Breast epithelium (tissue), 4 donors: Measurements from ENCODE around the gene MAD2L2. TPM values are rescaled to one million over a fixed set of nuclear protein-coding genes. Genes with fewer than 3 reads are reported as not detected.

Experiments used
- DNase-seq, 2 donors: peaks; one replicate each; pipeline ENCODE4 v3.0.0-alpha.2; 2019; ENCODE audit warnings: low spot score in 2 of 2
- H3K27ac ChIP-seq, 2 donors: fragments of 200-600 bp; sonication (generic) in 1 of 2; one replicate each; pipeline ENCODE4 v1.5.1; 2016 to 2019; ENCODE audit warnings: mild to moderate bottlenecking in 1 of 2
- H3K27me3 ChIP-seq, 2 donors: fragments of 200-600 bp; sonication (generic) in 1 of 2; one replicate each; pipeline versions ENCODE4 v1.5.1 to v1.6.0; 2017 to 2019; ENCODE audit warnings: control low read depth in 1 of 2, mild to moderate bottlenecking in 1 of 2
- H3K36me3 ChIP-seq: fragments of 200-600 bp; one replicate; pipeline ENCODE4 v1.5.1; 2019
- H3K4me1 ChIP-seq, 2 donors: fragments of 200-600 bp; sonication (generic); one replicate each; pipeline ENCODE4 v1.5.1; 2016 to 2019; ENCODE audit warnings: control low read depth in 1 of 2
- H3K4me3 ChIP-seq, 3 donors: fragments of 200-600 bp; sonication (generic); 1 replicate in 2 of 3; 2 replicates in 1 of 3; pipeline ENCODE4 v1.5.1; 2016 to 2019; ENCODE audit warnings: mild to moderate bottlenecking in 3 of 3, moderate library complexity in 2 of 3
- H3K9me3 ChIP-seq, 2 donors: fragments of 200-600 bp; sonication (generic) in 1 of 2; one replicate each; pipeline ENCODE4 v1.5.1; 2016 to 2019; ENCODE audit warnings: control low read depth in 1 of 2
- POLR2A ChIP-seq: fragments of 450-650 bp; IDR thresholded peaks from one replicate; pipeline ENCODE4 v1.6.1; 2016; ENCODE audit warnings: antibody characterized with exemption, mild to moderate bottlenecking, moderate library complexity
- POLR2AphosphoS5 ChIP-seq, 3 donors: sonication (generic); formaldehyde crosslinking; IDR thresholded peaks; one replicate each; pipeline ENCODE4 v1.6.1; 2017; ENCODE audit warnings: antibody characterized with exemption in 3 of 3
- intact Hi-C: fragments of 100-400 bp; cut with DNase I; formaldehyde crosslinking; loops from one replicate; pipeline ENCODE4 v1.15.1; 2023; ENCODE audit warnings: low total_unique reads
- total RNA-seq, 3 donors: library from RNA; depleted of rRNA; stranded (reverse); fragments of >200 nt; gene quantifications; one replicate each; pipeline ENCODE4 v1.1.0, GENCODE V29; 2016
- TF ChIP-seq, protein P1 (sequence below), 3 donors: fragments of 450-650 bp; IDR thresholded peaks; one replicate each; pipeline ENCODE4 v1.5.1; 2016 to 2017; ENCODE audit warnings: antibody characterized with exemption in 3 of 3, mild to moderate bottlenecking in 3 of 3, moderate library complexity in 3 of 3

The MAD2L2 gene
- total RNA-seq, 3 donors from 2014 or later, result 31.8 to 58.7 (median 47.7) TPM

- H3K27ac ChIP-seq, result no peak overlapping the region
- intact Hi-C loops, result no loop called here
- no peaks in the 10 kb centered on the region for H3K9me3 ChIP-seq
- H3K36me3 ChIP-seq, result no peaks in the 10 kb centered on the region
- H3K4me1 ChIP-seq, result no peaks in the 10 kb centered on the region
- no peak for TF ChIP-seq POLR2AphosphoS5 (IDR thresholded peaks at IDR 0.05)
- no peak for TF ChIP-seq POLR2A
- TF ChIP-seq, protein P1, sequence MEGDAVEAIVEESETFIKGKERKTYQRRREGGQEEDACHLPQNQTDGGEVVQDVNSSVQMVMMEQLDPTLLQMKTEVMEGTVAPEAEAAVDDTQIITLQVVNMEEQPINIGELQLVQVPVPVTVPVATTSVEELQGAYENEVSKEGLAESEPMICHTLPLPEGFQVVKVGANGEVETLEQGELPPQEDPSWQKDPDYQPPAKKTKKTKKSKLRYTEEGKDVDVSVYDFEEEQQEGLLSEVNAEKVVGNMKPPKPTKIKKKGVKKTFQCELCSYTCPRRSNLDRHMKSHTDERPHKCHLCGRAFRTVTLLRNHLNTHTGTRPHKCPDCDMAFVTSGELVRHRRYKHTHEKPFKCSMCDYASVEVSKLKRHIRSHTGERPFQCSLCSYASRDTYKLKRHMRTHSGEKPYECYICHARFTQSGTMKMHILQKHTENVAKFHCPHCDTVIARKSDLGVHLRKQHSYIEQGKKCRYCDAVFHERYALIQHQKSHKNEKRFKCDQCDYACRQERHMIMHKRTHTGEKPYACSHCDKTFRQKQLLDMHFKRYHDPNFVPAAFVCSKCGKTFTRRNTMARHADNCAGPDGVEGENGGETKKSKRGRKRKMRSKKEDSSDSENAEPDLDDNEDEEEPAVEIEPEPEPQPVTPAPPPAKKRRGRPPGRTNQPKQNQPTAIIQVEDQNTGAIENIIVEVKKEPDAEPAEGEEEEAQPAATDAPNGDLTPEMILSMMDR (IDR thresholded peaks at IDR 0.05), result no peak
- peaks cover 0 to 10% of the 10 kb centered on the region in 2 donors for H3K27me3 ChIP-seq
- DNase-seq, result no peak
- peak overlapping the region in 2 of 3 donors; percentile 19 to 52 for H3K4me3 ChIP-seq
Measured at GRCh38 chr1:11701981-11702803, 21.2 kb upstream of the MAD2L2 start.

DNA sequence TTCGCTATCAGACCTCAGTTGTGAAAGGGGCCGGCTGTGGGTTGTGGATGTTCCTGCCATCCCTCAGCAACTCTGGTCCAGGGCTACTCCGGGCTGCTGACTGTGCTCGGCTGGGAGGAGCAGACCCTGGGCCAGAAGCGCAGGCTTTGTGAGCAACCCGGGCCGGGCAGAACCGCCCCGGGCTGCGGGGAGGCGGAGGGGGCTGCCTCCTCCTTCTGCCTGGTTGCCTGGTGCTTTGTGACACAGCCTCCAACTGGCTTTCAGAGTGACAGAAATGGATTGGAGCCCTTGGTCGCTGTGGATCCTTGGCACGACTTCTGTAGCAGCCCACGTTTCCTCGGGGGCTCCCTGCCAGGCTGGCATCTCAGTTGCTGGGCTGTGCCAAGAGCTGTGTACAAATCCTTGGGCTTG is 20.6 kb upstream of the MAD2L2 start:
- Histone ChIP-seq H3K4me1 (no peaks in the 10 kb centered on the region), H3K27ac (no peak overlapping the region), H3K4me3 (peak overlapping the region in 2 of 3 donors; percentile 19 to 52), H3K36me3 (no peaks in the 10 kb centered on the region), H3K27me3 (peaks cover 0 to 10% of the 10 kb centered on the region in 2 donors), H3K9me3 (no peaks in the 10 kb centered on the region)
- intact Hi-C loops, result no loop called here
- no peak for DNase-seq
- TF ChIP-seq POLR2AphosphoS5 (IDR thresholded peaks at IDR 0.05) (no peak), POLR2A (no peak)
- TF ChIP-seq, protein P1 (IDR thresholded peaks at IDR 0.05), result no peak

DNA sequence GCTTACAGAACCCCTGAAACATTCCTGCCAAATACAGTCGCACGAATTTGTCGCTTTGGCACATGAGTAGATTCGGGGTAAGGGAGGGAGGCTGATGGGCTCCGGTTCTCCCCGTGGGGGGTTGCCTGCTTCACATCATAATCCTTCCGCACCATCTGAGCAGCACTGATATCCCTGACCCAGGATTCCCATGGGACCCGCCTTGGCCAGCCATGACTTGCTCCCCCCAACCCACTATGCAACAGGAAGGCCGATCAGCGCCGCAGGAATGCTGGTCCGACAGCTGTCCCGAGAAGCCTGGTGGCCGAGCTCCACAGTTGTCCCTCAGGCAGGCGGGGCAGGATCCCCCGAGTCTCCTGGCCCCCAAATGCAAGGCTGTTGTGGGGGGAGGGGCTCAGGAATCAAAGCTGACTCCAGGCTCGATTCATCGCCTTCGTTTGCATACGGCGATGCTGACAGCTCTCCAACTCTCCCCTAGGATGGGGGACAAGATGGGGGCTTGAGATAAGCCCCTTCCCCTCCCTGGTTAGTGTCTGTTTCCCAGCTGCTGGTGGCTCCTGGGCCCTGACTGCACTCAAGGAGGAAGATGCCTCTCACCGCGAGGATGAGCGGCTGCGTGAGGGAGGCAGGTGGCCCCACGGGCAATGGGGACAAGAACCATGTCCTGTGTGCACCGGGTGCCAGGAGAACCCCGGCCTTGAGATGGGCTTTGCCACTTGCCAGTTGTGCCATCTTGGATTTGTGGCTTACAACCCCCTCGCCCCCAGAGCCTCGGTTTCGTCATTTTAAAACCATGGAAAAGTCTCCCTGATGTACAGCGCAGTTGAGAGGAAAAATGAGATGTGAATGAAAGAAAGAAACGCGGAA is 19.9 kb upstream of the MAD2L2 start:
- Histone ChIP-seq H3K27me3 (peaks cover 0 to 10% of the 10 kb centered on the region in 2 donors), H3K9me3 (no peaks in the 10 kb centered on the region), H3K4me1 (no peaks in the 10 kb centered on the region), H3K27ac (no peak overlapping the region), H3K4me3 (peak overlapping the region in 2 of 3 donors; percentile 19 to 52), H3K36me3 (no peaks in the 10 kb centered on the region)
- TF ChIP-seq POLR2A, result no peak
- TF ChIP-seq, protein P1 (IDR thresholded peaks at IDR 0.05), result no peak
- no peak for TF ChIP-seq POLR2AphosphoS5 (IDR thresholded peaks at IDR 0.05)
- intact Hi-C loops, result no loop called here
- DNase-seq, result no peak

GRCh38 chr1:11697893-11698210 is 16.9 kb upstream of the MAD2L2 start:
- Histone ChIP-seq H3K4me1 (no peaks in the 10 kb centered on the region), H3K36me3 (no peaks in the 10 kb centered on the region), H3K27ac (no peak overlapping the region), H3K27me3 (peaks cover 0 to 6% of the 10 kb centered on the region in 2 donors), H3K9me3 (no peaks in the 10 kb centered on the region), H3K4me3 (no peak overlapping the region)
- intact Hi-C loops, result no loop called here
- DNase-seq, result no peak
- no peak for TF ChIP-seq POLR2AphosphoS5 (IDR thresholded peaks at IDR 0.05)
- TF ChIP-seq POLR2A, result no peak
- TF ChIP-seq, protein P1 (IDR thresholded peaks at IDR 0.05), result no peak
